ENCODE data around the gene CCBE1. TPM values are rescaled to one million over a fixed set of nuclear protein-coding genes. Genes with fewer than 3 reads are reported as not detected.

The CCBE1 gene
- total and polyA plus RNA-seq, 4 donors = 3.4 to 59.0 (median 21.9) TPM

- no peaks in the 10 kb centered on the region for H3K27me3 ChIP-seq (ENCODE audit: control insufficient read depth in 3 of 3, insufficient read depth in 3 of 3, low read length in 2 of 3)
- TF ChIP-seq CTCF (IDR thresholded peaks at IDR 0.05; ENCODE audit: control extremely low read depth, extremely low read depth) = no peak
Observed at GRCh38 chr18:59639821-59640220, 57.4 kb downstream of the CCBE1 start.

GRCh38 chr18:59639136-59639535, 58.1 kb downstream of the CCBE1 start:
- 70 to 84% methylated on average over 2 of the region's 2 CpGs for WGBS, 2 donors
- H3K36me3 ChIP-seq (ENCODE audit: control insufficient read depth in 4 of 4, insufficient read depth in 4 of 4, low read length in 4 of 4) = no peaks in the 10 kb centered on the region
- H3K9ac ChIP-seq (ENCODE audit: insufficient read depth in 1 of 2, low read length in 2 of 2) = no peak overlapping the region
- TF ChIP-seq CTCF (IDR thresholded peaks at IDR 0.05; ENCODE audit: control extremely low read depth, extremely low read depth) = no peak
- peaks cover 0 to 40% (median 4%) of the 10 kb centered on the region in 5 donors for H3K4me1 ChIP-seq (ENCODE audit: control insufficient read depth in 5 of 5, insufficient read depth in 5 of 5, low read length in 5 of 5)
- H3K27ac ChIP-seq (ENCODE audit: low read depth in 1 of 2, low read length in 1 of 2) = no peak overlapping the region
- H3K27me3 ChIP-seq (ENCODE audit: control insufficient read depth in 3 of 3, insufficient read depth in 3 of 3, low read length in 2 of 3) = no peaks in the 10 kb centered on the region
- H3K4me3 ChIP-seq = no peak overlapping the region
- ATAC-seq (ENCODE audit: insufficient read depth, low FRiP score) = no peak
- no peak for DNase-seq
- no peaks in the 10 kb centered on the region for H3K9me3 ChIP-seq (ENCODE audit: control insufficient read depth in 4 of 4, insufficient read depth in 3 of 4, low read length in 3 of 4)

More at GRCh38 chr18:59639821-59640220, 57.4 kb downstream of the CCBE1 start:
- peaks cover 0 to 33% (median 4%) of the 10 kb centered on the region in 5 donors for H3K4me1 ChIP-seq (ENCODE audit: control insufficient read depth in 5 of 5, insufficient read depth in 5 of 5, low read length in 5 of 5)
- no peak for DNase-seq
- H3K9me3 ChIP-seq (ENCODE audit: control insufficient read depth in 4 of 4, insufficient read depth in 3 of 4, low read length in 3 of 4) = no peaks in the 10 kb centered on the region
- no peaks in the 10 kb centered on the region for H3K36me3 ChIP-seq (ENCODE audit: control insufficient read depth in 4 of 4, insufficient read depth in 4 of 4, low read length in 4 of 4)
- no peak overlapping the region for H3K4me3 ChIP-seq
- no peak for ATAC-seq (ENCODE audit: insufficient read depth, low FRiP score)
- no peak overlapping the region for H3K9ac ChIP-seq (ENCODE audit: insufficient read depth in 1 of 2, low read length in 2 of 2)
- no peak overlapping the region for H3K27ac ChIP-seq (ENCODE audit: low read depth in 1 of 2, low read length in 1 of 2)
- 56 to 61% methylated on average over 5 of the region's 5 CpGs for WGBS, 2 donors

DNA sequence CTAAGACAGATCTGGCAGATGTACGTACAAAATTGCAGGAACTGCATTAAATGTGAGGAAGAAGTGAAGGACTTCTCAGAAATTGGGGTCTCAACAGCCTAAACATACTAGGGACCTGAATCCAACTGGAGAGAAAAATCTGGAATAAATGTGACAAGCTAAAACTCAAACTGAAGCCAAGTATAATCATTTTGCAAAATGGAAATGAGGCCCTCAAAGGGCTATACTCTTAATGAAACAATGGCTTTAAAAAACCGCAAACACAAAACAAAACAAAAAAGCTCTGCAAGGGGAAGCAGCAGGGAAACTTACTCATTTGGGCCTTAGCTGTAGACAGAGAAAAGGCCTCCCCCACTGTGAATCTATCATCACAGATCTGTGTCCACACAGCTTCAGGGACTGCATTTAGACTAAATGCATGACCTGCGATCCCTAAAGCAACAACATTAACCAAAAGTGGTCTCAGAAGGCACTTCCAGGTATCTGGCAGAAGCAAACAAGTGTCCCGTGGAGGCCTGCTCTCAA, 63.2 kb downstream of the CCBE1 start:
- Histone ChIP-seq H3K27me3 (ENCODE audit: control insufficient read depth in 3 of 3, insufficient read depth in 3 of 3, low read length in 2 of 3) (no peaks in the 10 kb centered on the region), H3K4me1 (ENCODE audit: control insufficient read depth in 5 of 5, insufficient read depth in 5 of 5, low read length in 5 of 5) (peaks cover 0 to 61% (median 4%) of the 10 kb centered on the region in 5 donors), H3K9me3 (ENCODE audit: control insufficient read depth in 4 of 4, insufficient read depth in 3 of 4, low read length in 3 of 4) (no peaks in the 10 kb centered on the region), H3K9ac (ENCODE audit: insufficient read depth in 1 of 2, low read length in 2 of 2) (peak overlapping the region in 1 of 2 donors; percentile 59), H3K4me3 (no peak overlapping the region), H3K36me3 (ENCODE audit: control insufficient read depth in 4 of 4, insufficient read depth in 4 of 4, low read length in 4 of 4) (peaks cover 0 to 8% (median 2%) of the 10 kb centered on the region in 4 donors), H3K27ac (ENCODE audit: low read depth in 1 of 2, low read length in 1 of 2) (no peak overlapping the region)
- DNase-seq (peak in 1 of 3 donors; percentile 37), ATAC-seq (ENCODE audit: insufficient read depth, low FRiP score) (no peak)
- TF ChIP-seq CTCF (IDR thresholded peaks at IDR 0.05; ENCODE audit: control extremely low read depth, extremely low read depth) = no peak
- whole genome bisulfite sequencing, 2 donors = 81 to 89% methylated on average over 4 of the region's 4 CpGs

GRCh38 chr18:59633317-59633716, 63.9 kb downstream of the CCBE1 start:
- Histone ChIP-seq H3K36me3 (ENCODE audit: control insufficient read depth in 4 of 4, insufficient read depth in 4 of 4, low read length in 4 of 4) (peaks cover 0 to 10% (median 2%) of the 10 kb centered on the region in 4 donors), H3K4me3 (no peak overlapping the region), H3K9me3 (ENCODE audit: control insufficient read depth in 4 of 4, insufficient read depth in 3 of 4, low read length in 3 of 4) (no peaks in the 10 kb centered on the region), H3K9ac (ENCODE audit: insufficient read depth in 1 of 2, low read length in 2 of 2) (peak overlapping the region in 1 of 2 donors; percentile 44), H3K27me3 (ENCODE audit: control insufficient read depth in 3 of 3, insufficient read depth in 3 of 3, low read length in 2 of 3) (no peaks in the 10 kb centered on the region), H3K4me1 (ENCODE audit: control insufficient read depth in 5 of 5, insufficient read depth in 5 of 5, low read length in 5 of 5) (peaks cover 0 to 55% (median 4%) of the 10 kb centered on the region in 5 donors), H3K27ac (ENCODE audit: low read depth in 1 of 2, low read length in 1 of 2) (no peak overlapping the region)
- ATAC-seq (ENCODE audit: insufficient read depth, low FRiP score) = no peak
- no peak for TF ChIP-seq CTCF (IDR thresholded peaks at IDR 0.05; ENCODE audit: control extremely low read depth, extremely low read depth)
- no peak for DNase-seq
- WGBS, 2 donors = 64 to 89% methylated on average over 7 of the region's 7 CpGs
